GM12878 (cell line): ENCODE data around the gene POU2AF1. TPM values are rescaled to one million over a fixed set of nuclear protein-coding genes. Genes with fewer than 3 reads are reported as not detected.

ENCODE experiments used
- ATAC-seq: fragments of 200-7000 bp; cut with Tn5 transposase; 3 replicates; pipeline ENCODE4 v1.9.1; 2020; ENCODE audit warnings: mild to moderate bottlenecking, moderate library complexity
- BruUV-seq: library from RNA; stranded (reverse); fragments of 400-500 nt; replicated peaks from 2 replicates; lab custom pipeline; 2021; lab: Mats Ljungman, UMichigan
- CTCF ChIA-PET: fragments of 300-600 bp; sonication (Branson Sonifier 250); formaldehyde crosslinking; extraction: SDS; loops from one replicate; lab custom pipeline; 2021; ENCODE audit warnings: inconsistent platforms; lab: Yijun Ruan, JAX
- POLR2A ChIA-PET: fragments of 350-600 bp; formaldehyde crosslinking; extraction: SDS; loops from one replicate; lab custom pipeline; 2021; ENCODE audit warnings: inconsistent platforms; lab: Charles Lee
- RAD21 ChIA-PET: fragments of 300-600 bp; sonication (Branson Sonifier 250); formaldehyde crosslinking; loops from one replicate; lab custom pipeline; 2023; ENCODE audit warnings: antibody characterized with exemption; ENCODE audit not compliant: unreplicated experiment; lab: Charles Lee
- SMC1A ChIA-PET: fragments of 300-600 bp; sonication (Branson Sonifier 250); formaldehyde crosslinking; loops from one replicate; lab custom pipeline; 2023; ENCODE audit not compliant: unreplicated experiment, uncharacterized antibody; lab: Charles Lee
- DNase-seq: peaks from one replicate; pipeline ENCODE4 v3.0.0-alpha.2; 2011; ENCODE audit warnings: low read depth, low spot score
- FAIRE-seq: peaks from 3 replicates; lab custom pipeline; 2011; peaks lifted over from hg19 to GRCh38; lab: Jason Lieb, UNC
- H2AFZ ChIP-seq: 2 replicates; pipeline ENCODE4 v1.6.0; 2011; ENCODE audit warnings: low read depth, low read length, control low read depth; ENCODE audit not compliant: control insufficient read depth
- H3K27ac ChIP-seq: 2 replicates; pipeline ENCODE4 v1.5.1; 2011; ENCODE audit warnings: control low read depth; ENCODE audit not compliant: control insufficient read depth, insufficient read depth
- H3K27me3 ChIP-seq, 2 experiments: replicated peaks in 1 of 2; 2 replicates each; pipeline versions ENCODE4 v1.6.0 to v1.6.1; 2011; ENCODE audit warnings: low read length in 1 of 2; ENCODE audit not compliant: control insufficient read depth in 2 of 2, insufficient read depth in 2 of 2
- H3K36me3 ChIP-seq, 2 experiments: 2 replicates each; pipeline ENCODE4 v1.5.1; 2011; ENCODE audit warnings: low read length in 1 of 2; ENCODE audit not compliant: control insufficient read depth in 2 of 2, insufficient read depth in 2 of 2
- H3K4me1 ChIP-seq: 2 replicates; pipeline ENCODE4 v1.6.1; 2011; ENCODE audit warnings: mild to moderate bottlenecking, low read length, moderate library complexity, mixed read lengths; ENCODE audit not compliant: control insufficient read depth, insufficient read depth
- H3K4me2 ChIP-seq: 2 replicates; pipeline ENCODE4 v1.6.0; 2011; ENCODE audit warnings: control low read depth; ENCODE audit not compliant: control insufficient read depth, insufficient read depth
- H3K4me3 ChIP-seq: fragments of 200-600 bp; sonication (generic); 2 replicates; pipeline ENCODE4 v1.5.1; 2016
- H3K79me2 ChIP-seq: 2 replicates; pipeline ENCODE4 v1.6.0; 2011; ENCODE audit warnings: low read length; ENCODE audit not compliant: control insufficient read depth, insufficient read depth
- H3K9ac ChIP-seq: 2 replicates; pipeline ENCODE4 v1.8.0; 2011; ENCODE audit warnings: low read length, control low read depth, mixed read lengths; ENCODE audit not compliant: control insufficient read depth, insufficient read depth
- H3K9me3 ChIP-seq: replicated peaks from 3 replicates; pipeline ENCODE4 v1.5.1; 2011; ENCODE audit warnings: mild to moderate bottlenecking, low read length; ENCODE audit not compliant: control insufficient read depth, insufficient read depth
- H4K20me1 ChIP-seq: 2 replicates; pipeline ENCODE4 v1.6.0; 2011; ENCODE audit not compliant: control insufficient read depth, insufficient read depth
- ATF7 ChIP-seq: fragments of 450-650 bp; IDR thresholded peaks from 2 replicates; pipeline ENCODE4 v1.6.1; 2016; ENCODE audit warnings: low read depth, mild to moderate bottlenecking
- BCL11A ChIP-seq: IDR thresholded peaks from 2 replicates; pipeline ENCODE4 v1.6.1; 2011; ENCODE audit warnings: low read depth, low read length
- BRCA1 ChIP-seq: IDR thresholded peaks from 2 replicates; pipeline ENCODE4 v1.6.1; 2011; ENCODE audit warnings: low read depth, low read length, improper control_type of control experiment
- CREM ChIP-seq: IDR thresholded peaks from 2 replicates; pipeline ENCODE4 v1.6.1; 2014; ENCODE audit warnings: antibody characterized with exemption, low read depth
- EGR1 ChIP-seq, 2 experiments: IDR thresholded peaks; 1 replicate in 1 of 2; 2 replicates in 1 of 2; pipeline ENCODE4 v1.6.1; 2011 to 2012; ENCODE audit warnings: low read depth in 2 of 2, low read length in 2 of 2, borderline replicate concordance in 1 of 2, mild to moderate bottlenecking in 1 of 2, moderate library complexity in 1 of 2
- IKZF2 ChIP-seq, 2 experiments: fragments of 450-650 bp; IDR thresholded peaks; 2 replicates each; pipeline ENCODE4 v1.6.1; 2017; ENCODE audit warnings: mild to moderate bottlenecking in 2 of 2, moderate library complexity in 2 of 2
- KLF5 ChIP-seq: fragments of 450-650 bp; IDR thresholded peaks from 2 replicates; pipeline ENCODE4 v1.6.1; 2014; ENCODE audit warnings: mild to moderate bottlenecking; ENCODE audit not compliant: partially characterized antibody
- LARP7 ChIP-seq: fragments of 450-650 bp; IDR thresholded peaks from 2 replicates; pipeline ENCODE4 v1.6.1; 2017; ENCODE audit warnings: mild to moderate bottlenecking
- POLR2A ChIP-seq: IDR thresholded peaks from 2 replicates; pipeline ENCODE4 v1.6.1; 2011; ENCODE audit warnings: low read depth, mild to moderate bottlenecking, low read length
- POU2F2 ChIP-seq: IDR thresholded peaks from 3 replicates; pipeline ENCODE4 v1.6.1; 2011; ENCODE audit warnings: low read depth, mild to moderate bottlenecking, low read length, borderline replicate concordance
- RUNX3 ChIP-seq: IDR thresholded peaks from 2 replicates; pipeline ENCODE4 v1.6.1; 2012; ENCODE audit warnings: low read length, inconsistent platforms
- SPI1 ChIP-seq: IDR thresholded peaks from 2 replicates; pipeline ENCODE4 v1.6.1; 2011; ENCODE audit warnings: low read depth, mild to moderate bottlenecking, low read length, moderate library complexity, borderline replicate concordance; ENCODE audit not compliant: insufficient read depth
- YY1 ChIP-seq: IDR thresholded peaks from 2 replicates; pipeline ENCODE4 v1.6.1; 2011; ENCODE audit warnings: low read depth, mild to moderate bottlenecking, low read length
- ZNF24 ChIP-seq: fragments of 450-650 bp; IDR thresholded peaks from 2 replicates; pipeline ENCODE4 v1.6.1; 2017; ENCODE audit warnings: antibody characterized with exemption, mild to moderate bottlenecking
- WGBS: methylation state at CpG from one replicate; pipeline ENCODE4 v1.1.6; 2016; ENCODE audit warnings: low lambda C conversion rate; ENCODE audit not compliant: insufficient replicate concordance, insufficient coverage; ENCODE audit errors: missing lambda C conversion rate; 5-methylcytosine and 5-hydroxymethylcytosine counted together
- in situ Hi-C: fragments of 300-500 bp; cut with MboI; formaldehyde crosslinking; loops from 9 replicates; pipeline ENCODE4 v1.14.3; 2018; ENCODE audit warnings: mixed read lengths
- intact Hi-C: fragments of 100-400 bp; cut with micrococcal nuclease; formaldehyde crosslinking; loops from one replicate; pipeline ENCODE4 v1.14.2; 2022; ENCODE audit not compliant: unreplicated experiment
- polyA plus RNA-seq, 11 experiments: library from polyadenylated mRNA; depleted of rRNA in 4 of 11; unstranded in 6 of 11; stranded (reverse) in 5 of 11; fragments of >200 nt; fragmentation: Nextera tagmentation in 4 of 11; fragmentation: Illumina TruSeq in 1 of 11; extraction: Ambion mirVana in 4 of 11; extraction: Trizol in 1 of 11; gene quantifications; 1 replicate in 1 of 11; 2 replicates in 10 of 11; pipeline versions ENCODE4 v1.2.1 to v1.2.3, GENCODE V29; 2011 to 2016; ENCODE audit warnings: inconsistent platforms in 2 of 11, missing spikeins in 2 of 11, low read depth in 1 of 11
- total RNA-seq, 4 experiments: library from RNA; depleted of rRNA in 3 of 4; stranded (reverse); fragments of >200 nt in 3 of 4; fragmentation: Illumina TruSeq in 1 of 4; extraction: Trizol in 1 of 4; gene quantifications; 2 replicates each; pipeline versions ENCODE4 v1.2.1 to v1.2.3, GENCODE V29; 2013 to 2021
- TF ChIP-seq, protein P1 (sequence below): fragments of 450-650 bp; IDR thresholded peaks from 2 replicates; pipeline ENCODE4 v1.6.1; 2017; ENCODE audit warnings: antibody characterized with exemption, mild to moderate bottlenecking, moderate library complexity

POU2AF1 gene
- total and polyA plus RNA-seq, 10 of the 15 experiments (the other 5 are each of a cell fraction or from before 2014, with no cell fraction given): 13.1 to 169 (median 75.5) TPM

- H3K79me2 ChIP-seq: peaks cover 82% of the 10 kb centered on the region
Measured at GRCh38 chr11:111362887-111363411, 16.1 kb downstream of the POU2AF1 start.

GRCh38 chr11:111361874-111362273 lies 17.2 kb downstream of the POU2AF1 start:
- Histone ChIP-seq H3K36me3 (peaks cover 33 to 66% of the 10 kb centered on the region in 2 experiments), H3K79me2 (peaks cover 71% of the 10 kb centered on the region), H3K4me3 (no peak overlapping the region), H3K9ac (no peak overlapping the region), H3K4me1 (peaks cover 46% of the 10 kb centered on the region), H3K27ac (no peak overlapping the region), H3K27me3 (no peaks in the 10 kb centered on the region), H3K4me2 (no peak overlapping the region), H4K20me1 (no peaks in the 10 kb centered on the region), H3K9me3 (no peaks in the 10 kb centered on the region), H2AFZ (no peak overlapping the region)
- DNase-seq (no peak), FAIRE-seq (no peak), ATAC-seq (no peak)
- ChIA-PET RAD21 (interaction anchor here (0.7 to 22.2 kb wide), 5 partner anchors 9 to 79 kb away, joined by 3 to 657 read pairs (median 3); partner anchors contain the start of gene POU2AF1), CTCF (interaction anchor here (0.7 to 13.1 kb wide), 3 partner anchors 57 to 84 kb away, joined by 4 to 213 read pairs (median 9); no protein-coding TSS in a partner anchor), POLR2A (interaction anchor here (0.6 to 19.8 kb wide), 4 partner anchors 8 to 79 kb away, joined by 3 to 415 read pairs (median 38); partner anchors contain the start of gene POU2AF1), SMC1A (interaction anchor here (1.4 to 32.6 kb wide), 3 partner anchors 17 to 56 kb away, joined by 4 to 972 read pairs (median 21); partner anchors contain the start of gene POU2AF1)
- in situ Hi-C loops (no loop called here), intact Hi-C loops (no loop called here)
- no TSS peak for BruUV-seq
- 46% methylated on average over 6 of the region's 6 CpGs for WGBS
- TF ChIP-seq EGR1 (IDR thresholded peaks at IDR 0.05; ENCODE audit: borderline replicate concordance in 1 of 2, low read depth in 2 of 2, low read length in 2 of 2) (no peak), POU2F2 (0 out of 3 replicates have a peak, but pooled peaks have one; percentile 18), SPI1 (no peak), CREM (no peak), POLR2A (peak; percentile 56; the same call in 1 of the 2 replicates), RUNX3 (0 out of 2 replicates have a peak, but pooled peaks have one; percentile 14), YY1 (no peak), BCL11A (no peak), BRCA1 (no peak), IKZF2 (IDR thresholded peaks at IDR 0.05) (no peak), LARP7 (no peak), ZNF24 (no peak), ATF7 (no peak)
- TF ChIP-seq, protein P1, sequence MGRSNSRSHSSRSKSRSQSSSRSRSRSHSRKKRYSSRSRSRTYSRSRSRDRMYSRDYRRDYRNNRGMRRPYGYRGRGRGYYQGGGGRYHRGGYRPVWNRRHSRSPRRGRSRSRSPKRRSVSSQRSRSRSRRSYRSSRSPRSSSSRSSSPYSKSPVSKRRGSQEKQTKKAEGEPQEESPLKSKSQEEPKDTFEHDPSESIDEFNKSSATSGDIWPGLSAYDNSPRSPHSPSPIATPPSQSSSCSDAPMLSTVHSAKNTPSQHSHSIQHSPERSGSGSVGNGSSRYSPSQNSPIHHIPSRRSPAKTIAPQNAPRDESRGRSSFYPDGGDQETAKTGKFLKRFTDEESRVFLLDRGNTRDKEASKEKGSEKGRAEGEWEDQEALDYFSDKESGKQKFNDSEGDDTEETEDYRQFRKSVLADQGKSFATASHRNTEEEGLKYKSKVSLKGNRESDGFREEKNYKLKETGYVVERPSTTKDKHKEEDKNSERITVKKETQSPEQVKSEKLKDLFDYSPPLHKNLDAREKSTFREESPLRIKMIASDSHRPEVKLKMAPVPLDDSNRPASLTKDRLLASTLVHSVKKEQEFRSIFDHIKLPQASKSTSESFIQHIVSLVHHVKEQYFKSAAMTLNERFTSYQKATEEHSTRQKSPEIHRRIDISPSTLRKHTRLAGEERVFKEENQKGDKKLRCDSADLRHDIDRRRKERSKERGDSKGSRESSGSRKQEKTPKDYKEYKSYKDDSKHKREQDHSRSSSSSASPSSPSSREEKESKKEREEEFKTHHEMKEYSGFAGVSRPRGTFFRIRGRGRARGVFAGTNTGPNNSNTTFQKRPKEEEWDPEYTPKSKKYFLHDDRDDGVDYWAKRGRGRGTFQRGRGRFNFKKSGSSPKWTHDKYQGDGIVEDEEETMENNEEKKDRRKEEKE: no peak

More at GRCh38 chr11:111362887-111363411, 16.1 kb downstream of the POU2AF1 start:
- peaks cover 26 to 63% of the 10 kb centered on the region in 2 experiments for H3K36me3 ChIP-seq
- H4K20me1 ChIP-seq: no peaks in the 10 kb centered on the region
- no peak for FAIRE-seq
- H3K4me1 ChIP-seq: peaks cover 57% of the 10 kb centered on the region
- no peak for ATAC-seq
- WGBS: 81% methylated on average over 9 of the region's 9 CpGs
- no peaks in the 10 kb centered on the region for H3K9me3 ChIP-seq
- H3K4me3 ChIP-seq: no peak overlapping the region
- DNase-seq: no peak
- H3K9ac ChIP-seq: no peak overlapping the region
- no peak overlapping the region for H2AFZ ChIP-seq
- ChIA-PET CTCF (interaction anchor here (0.7 to 13.1 kb wide), 5 partner anchors 17 to 80 kb away, joined by 3 to 213 read pairs (median 4); partner anchors contain the start of gene POU2AF1), POLR2A (interaction anchor here (9.6 to 19.8 kb wide), 2 partner anchors 15 to 51 kb away, joined by 63 to 415 read pairs; partner anchors contain the start of gene POU2AF1), RAD21 (interaction anchor here (1.6 to 22.2 kb wide), 3 partner anchors 15 to 64 kb away, joined by 4 to 657 read pairs (median 24); partner anchors contain the start of gene POU2AF1), SMC1A (interaction anchor here (0.6 to 32.6 kb wide), 8 partner anchors 8 to 1083 kb away, joined by 3 to 972 read pairs (median 10); partner anchors contain the start of gene POU2AF1)
- in situ Hi-C loops: no loop called here
- no peak overlapping the region for H3K4me2 ChIP-seq
- TF ChIP-seq POLR2A (peak; percentile 63), KLF5 (no peak)
- H3K27me3 ChIP-seq: no peaks in the 10 kb centered on the region
- no peak overlapping the region for H3K27ac ChIP-seq
- BruUV-seq: no TSS peak
- intact Hi-C loops: no loop called here
